NCI-H460 (cell line): ENCODE measurements around the gene KTN1. TPM values are rescaled to one million over a fixed set of nuclear protein-coding genes. Genes with fewer than 3 reads are reported as not detected.
A peak's percentile ranks its signal among the peaks of the same experiment; 100 is the strongest.

Source experiments
- DNase-seq: peaks from one replicate; pipeline ENCODE4 v3.0.0-alpha.2; 2016; ENCODE audit warnings: low read depth; ENCODE audit errors: extremely low read depth
- polyA plus RNA-seq: library from polyadenylated mRNA; depleted of rRNA; stranded (reverse); fragments of >200 nt; gene quantifications from 2 replicates; pipeline ENCODE4 v1.2.3, GENCODE V29; 2014; cell fraction: nucleus; rRNA removed
- total RNA-seq: library from RNA; depleted of rRNA; stranded (reverse); fragments of >200 nt; shearing (Covaris generic); gene quantifications from 2 replicates; pipeline ENCODE4 v1.2.3, GENCODE V29; 2014; rRNA removed

KTN1 gene, protein sequence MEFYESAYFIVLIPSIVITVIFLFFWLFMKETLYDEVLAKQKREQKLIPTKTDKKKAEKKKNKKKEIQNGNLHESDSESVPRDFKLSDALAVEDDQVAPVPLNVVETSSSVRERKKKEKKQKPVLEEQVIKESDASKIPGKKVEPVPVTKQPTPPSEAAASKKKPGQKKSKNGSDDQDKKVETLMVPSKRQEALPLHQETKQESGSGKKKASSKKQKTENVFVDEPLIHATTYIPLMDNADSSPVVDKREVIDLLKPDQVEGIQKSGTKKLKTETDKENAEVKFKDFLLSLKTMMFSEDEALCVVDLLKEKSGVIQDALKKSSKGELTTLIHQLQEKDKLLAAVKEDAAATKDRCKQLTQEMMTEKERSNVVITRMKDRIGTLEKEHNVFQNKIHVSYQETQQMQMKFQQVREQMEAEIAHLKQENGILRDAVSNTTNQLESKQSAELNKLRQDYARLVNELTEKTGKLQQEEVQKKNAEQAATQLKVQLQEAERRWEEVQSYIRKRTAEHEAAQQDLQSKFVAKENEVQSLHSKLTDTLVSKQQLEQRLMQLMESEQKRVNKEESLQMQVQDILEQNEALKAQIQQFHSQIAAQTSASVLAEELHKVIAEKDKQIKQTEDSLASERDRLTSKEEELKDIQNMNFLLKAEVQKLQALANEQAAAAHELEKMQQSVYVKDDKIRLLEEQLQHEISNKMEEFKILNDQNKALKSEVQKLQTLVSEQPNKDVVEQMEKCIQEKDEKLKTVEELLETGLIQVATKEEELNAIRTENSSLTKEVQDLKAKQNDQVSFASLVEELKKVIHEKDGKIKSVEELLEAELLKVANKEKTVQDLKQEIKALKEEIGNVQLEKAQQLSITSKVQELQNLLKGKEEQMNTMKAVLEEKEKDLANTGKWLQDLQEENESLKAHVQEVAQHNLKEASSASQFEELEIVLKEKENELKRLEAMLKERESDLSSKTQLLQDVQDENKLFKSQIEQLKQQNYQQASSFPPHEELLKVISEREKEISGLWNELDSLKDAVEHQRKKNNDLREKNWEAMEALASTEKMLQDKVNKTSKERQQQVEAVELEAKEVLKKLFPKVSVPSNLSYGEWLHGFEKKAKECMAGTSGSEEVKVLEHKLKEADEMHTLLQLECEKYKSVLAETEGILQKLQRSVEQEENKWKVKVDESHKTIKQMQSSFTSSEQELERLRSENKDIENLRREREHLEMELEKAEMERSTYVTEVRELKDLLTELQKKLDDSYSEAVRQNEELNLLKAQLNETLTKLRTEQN (N-terminal part only)
- total RNA-seq, result 177 and 202 TPM in 2 replicates
- polyA plus RNA-seq, result 119 and 190 TPM in 2 replicates

DNA sequence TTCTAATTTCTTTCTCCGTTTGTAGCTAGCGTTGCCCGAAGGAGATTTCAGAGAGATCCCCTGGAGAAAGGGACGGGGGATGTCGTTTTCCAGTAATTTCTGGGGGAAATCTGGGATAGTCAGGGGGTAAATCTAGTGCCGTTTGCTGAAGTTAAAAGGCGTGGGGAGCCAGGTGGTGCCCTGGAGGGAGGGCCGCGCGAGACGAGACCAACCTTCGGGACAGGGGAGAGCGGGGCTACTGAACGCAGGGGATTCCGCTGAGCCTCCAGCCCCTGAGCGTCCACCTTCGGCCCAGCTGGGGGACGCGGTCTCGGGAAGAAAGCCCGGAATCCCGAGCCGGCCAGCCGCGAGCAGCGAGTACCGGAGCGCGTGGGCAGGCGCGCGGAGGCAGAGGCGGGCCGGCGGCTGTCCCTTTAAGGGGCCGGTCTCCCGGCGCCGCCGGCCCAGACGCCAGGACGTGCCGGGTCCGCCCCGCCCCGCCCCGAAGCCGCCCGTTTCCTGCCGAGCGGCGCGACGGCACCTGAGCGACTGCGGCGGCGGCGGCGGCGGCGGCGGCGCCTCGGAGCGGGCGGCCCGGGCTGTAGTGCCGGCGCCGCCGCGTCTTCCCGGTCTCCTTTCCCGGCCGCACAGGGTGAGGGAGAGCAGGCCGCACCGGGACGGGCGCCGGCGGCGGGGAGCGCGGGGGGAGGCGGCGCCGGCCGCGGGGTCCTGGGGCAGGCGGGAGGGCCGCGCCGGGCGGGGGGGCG is at the start of gene KTN1:
KTN1 (plus strand) TSS at position 484 of the 746 bp plus-strand sequence. CDS start 31,842 bp downstream, outside the sequence.
- peak; percentile 78 for DNase-seq

- no peak for DNase-seq
Observed at GRCh38 chr14:55530464-55530863, 49.5 kb upstream of the KTN1 start.

- DNase-seq, result no peak
Observed at GRCh38 chr14:55532645-55533344, 47.2 kb upstream of the KTN1 start.

DNA sequence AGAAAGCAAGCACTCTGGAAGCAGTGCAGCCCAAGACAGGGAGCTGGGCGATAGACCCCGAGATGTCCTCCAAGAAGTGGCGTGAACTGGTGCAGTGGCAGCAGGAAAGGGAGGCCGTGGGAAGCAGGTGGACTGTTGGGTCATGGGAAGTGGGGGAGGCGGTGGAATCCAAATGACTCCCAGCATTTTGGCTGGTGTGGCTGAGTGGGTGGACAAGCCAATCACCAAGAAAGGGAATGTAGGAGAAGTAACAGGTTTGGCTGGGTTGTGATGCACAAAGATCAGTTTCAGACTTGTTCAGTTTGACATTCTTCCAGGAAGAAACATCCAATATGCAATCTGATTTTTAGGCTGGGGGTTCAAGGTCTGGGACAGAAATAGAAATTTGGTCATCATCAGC is 46.0 kb upstream of the KTN1 start:
- DNase-seq, result no peak

GRCh38 chr14:55535516-55536203 is 44.3 kb upstream of the KTN1 start:
- DNase-seq, result no peak

DNA sequence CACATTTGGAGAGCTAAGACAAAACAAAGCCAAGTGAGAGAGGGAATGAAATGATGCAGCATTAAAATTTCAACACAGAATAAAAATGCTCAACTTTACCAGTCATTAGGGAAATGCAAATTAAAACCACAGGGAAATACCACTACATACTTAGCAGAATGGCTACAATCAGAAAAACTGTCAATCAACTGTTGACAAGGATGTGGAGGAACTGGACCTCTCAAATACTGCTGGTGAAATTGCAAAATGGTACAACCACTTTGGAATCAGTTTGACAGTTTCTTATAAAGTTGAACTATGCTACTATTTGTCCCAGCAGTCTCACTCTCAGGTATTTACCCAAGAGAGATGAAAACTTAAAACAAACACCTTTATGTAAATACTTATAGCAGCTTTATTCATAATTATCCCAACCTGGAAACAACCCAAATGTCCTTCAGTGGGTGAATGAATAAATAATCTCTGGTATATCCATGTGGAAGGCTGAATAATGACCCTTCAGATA is 43.8 kb upstream of the KTN1 start:
- no peak for DNase-seq

DNA sequence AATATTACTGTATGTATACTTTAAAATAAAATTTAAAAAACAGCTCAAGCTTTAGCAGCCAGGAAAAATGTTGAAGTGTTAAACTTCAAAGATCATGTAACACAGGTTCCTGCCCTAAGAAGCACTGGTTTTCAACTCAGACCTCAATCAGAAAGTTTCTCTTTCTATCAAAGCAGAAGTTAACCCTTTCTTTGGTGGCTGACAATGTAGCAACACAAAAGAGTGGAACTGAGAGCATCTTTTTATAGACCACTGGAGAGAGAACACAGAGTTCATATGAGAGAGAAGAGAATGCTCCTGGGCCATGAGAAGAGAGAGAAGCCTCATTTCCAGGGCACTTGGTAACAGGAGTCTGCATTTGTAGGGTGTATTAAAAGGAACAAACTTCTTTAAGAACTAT is 42.2 kb upstream of the KTN1 start:
- DNase-seq, result no peak

GRCh38 chr14:55539975-55540374 is 40.0 kb upstream of the KTN1 start:
- DNase-seq, result no peak

- DNase-seq, result no peak
Observed at GRCh38 chr14:55540847-55541773, 38.9 kb upstream of the KTN1 start.

DNA sequence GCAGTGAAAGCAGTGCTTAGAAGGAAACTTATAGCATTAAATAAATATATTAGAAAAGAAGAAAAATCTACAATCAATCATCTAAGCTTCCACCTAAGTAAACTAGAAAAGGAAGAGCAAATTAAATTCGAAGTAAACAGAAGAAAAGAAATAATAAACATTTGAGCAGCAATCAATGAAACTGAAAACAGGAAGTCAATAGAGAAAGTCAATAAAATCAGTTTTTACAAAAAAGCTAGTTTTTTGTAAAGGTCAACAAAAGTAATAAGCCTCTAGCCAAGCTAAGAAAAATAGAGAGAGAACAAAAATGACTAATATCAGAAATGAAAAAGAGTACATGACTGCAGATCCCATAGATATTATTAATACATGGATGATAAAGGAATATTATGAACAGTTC is 34.2 kb upstream of the KTN1 start:
- DNase-seq, result no peak

- no peak for DNase-seq
Observed at GRCh38 chr14:55546212-55546874, 33.7 kb upstream of the KTN1 start.

DNA sequence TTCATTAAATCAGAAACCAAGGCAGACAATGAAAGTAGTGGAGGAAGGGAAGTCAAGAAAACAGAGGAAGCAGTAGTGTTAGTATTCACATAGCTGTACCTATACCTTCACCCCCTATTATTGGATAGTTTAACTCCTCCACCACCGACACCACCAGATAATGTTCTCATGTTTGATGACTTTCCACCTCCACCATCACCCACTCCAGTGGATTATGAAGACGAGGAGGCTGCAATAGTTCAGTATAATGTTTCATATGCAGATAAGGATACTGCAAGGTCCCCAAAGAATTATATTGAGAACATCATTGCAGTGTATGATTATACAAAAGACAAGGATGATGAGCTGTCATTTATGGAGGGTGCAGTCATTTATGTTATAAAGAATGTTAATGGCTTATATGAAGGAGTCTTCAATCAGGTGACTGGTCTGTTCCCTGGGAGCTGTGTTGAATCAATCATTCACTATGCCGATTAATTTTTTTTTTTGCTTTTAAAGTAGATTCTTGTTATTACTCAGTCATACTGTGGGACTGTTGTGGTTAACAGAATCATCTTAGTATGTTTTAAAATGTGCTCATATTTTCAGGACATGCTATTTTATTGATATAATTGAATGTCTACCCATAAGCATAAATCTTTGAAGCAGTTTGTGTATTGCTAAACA is 32.2 kb upstream of the KTN1 start:
- no peak for DNase-seq

DNA sequence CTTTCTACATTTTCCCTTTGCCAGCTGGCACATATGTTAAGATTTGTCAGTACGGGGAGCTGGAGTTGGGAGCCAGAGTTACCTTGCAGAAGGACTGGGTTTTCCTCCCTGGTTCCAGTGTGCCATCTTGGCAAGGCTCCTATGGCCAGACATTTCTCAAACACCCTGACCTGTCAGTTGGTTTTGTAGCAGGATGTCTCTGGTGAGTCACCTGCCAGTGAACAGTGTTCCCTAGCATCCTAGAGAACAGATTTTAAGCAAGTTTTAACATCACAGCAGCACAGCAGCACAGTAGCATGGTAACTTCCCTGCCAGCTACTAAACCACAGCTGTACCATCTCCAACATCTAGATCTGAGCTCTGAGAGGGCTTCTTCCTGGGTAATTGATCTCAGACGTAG is 26.2 kb upstream of the KTN1 start:
- DNase-seq, result no peak

- DNase-seq, result no peak
Observed at GRCh38 chr14:55556929-55557623, 22.9 kb upstream of the KTN1 start.

DNA sequence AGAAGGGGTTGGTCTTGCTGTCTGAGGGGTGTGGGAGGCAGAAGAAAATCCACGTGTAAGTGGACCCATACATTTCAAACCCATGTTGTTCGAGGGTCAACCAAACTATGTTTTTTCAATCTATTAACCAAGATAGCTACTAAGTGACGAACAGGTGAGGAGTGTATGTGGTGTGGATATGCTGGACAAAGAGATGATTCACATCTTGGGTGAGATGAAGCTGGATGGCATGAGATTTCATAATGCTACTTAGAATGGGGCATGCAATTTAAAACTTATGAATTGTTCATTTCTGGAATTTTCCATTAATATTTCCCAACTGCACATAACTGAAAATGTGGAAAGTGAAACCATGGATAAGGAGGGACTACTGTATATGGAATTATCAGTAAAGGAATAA is 17.9 kb upstream of the KTN1 start:
- no peak for DNase-seq

DNA sequence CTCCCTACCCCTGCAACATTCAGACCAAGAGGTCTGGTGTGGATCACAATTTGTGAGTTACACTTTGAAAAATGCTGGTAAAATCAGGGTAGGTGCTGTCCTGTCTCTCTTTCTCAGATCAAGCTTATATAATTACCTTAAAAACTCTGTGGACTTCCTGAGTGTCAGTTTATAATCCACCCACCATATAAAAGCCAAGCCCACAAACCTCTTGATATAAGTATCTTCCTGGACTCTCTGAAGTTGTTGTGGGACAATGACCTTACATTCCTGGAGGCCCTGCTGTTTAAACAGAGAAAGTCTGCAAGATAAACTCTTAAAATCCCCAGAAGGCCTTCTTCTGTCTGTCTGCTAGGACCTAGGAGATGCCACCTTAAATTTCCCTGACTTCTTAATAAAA is 11.4 kb upstream of the KTN1 start:
- no peak for DNase-seq
